ENCODE data around the gene COL27A1.

COL27A1 gene

DNA sequence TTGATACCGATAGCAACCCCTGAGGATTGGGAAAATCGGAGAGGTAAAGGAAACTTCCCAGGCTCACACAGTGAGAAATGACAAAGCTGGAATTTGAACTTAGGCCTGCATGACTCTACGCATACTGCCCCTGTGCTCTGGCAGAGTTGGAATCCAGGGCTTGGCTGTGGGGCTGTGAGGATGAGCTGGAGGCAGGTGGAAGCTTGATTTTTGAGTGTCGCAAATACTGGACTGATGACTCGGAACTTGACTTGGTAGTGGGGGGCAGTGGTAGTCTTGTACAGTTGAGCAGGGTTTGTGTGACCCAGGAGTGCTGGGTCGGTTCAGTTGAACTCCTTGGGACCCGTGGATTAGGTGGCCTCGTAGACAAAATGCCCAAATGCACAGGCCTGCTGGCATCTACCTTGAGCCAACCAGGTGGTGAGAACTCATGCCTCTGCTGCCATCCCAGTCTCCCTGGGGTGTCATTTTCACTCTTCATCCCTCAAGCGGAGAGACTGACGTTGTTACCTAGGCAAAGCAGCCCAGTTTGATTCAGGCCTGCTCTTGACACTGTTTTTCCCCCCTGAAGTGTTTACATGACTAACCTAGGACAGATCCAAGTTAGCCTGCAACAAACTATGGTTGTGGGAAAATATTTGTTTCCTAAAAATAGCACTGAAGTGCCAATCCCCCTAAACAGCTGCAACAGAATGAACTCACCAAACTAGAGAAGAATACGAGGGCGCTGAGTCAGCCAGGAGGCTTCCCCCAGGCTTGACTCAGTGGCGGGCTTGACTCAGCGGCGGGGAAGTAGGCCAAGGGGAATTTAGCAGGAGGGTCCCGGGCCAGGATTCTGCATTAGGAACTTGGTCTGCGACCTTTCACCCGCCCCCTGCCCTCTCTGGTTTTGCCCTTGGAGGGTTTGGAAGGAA lies 121.8 kb downstream of the COL27A1 start:
- no peak for DNase-seq

DNA sequence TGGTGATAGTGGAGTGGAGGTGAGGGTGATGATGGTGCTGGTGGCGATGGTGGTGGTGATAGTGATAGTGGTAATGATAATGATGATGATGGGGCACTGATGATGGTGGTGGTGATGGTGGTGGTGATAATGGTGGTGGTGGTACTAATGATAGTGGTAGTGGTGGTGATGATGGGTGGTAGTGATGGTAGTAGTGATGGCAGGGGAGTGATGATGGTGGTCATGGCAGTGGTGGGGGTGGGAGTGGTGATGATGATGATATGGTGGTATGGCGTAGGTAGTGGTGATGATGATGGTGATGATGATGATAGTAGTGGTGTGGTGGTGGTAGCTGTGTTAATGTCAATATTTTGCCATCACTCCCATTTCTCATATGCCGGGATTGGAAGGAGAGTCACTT lies 123.0 kb downstream of the COL27A1 start:
- DNase-seq, result no peak

DNA sequence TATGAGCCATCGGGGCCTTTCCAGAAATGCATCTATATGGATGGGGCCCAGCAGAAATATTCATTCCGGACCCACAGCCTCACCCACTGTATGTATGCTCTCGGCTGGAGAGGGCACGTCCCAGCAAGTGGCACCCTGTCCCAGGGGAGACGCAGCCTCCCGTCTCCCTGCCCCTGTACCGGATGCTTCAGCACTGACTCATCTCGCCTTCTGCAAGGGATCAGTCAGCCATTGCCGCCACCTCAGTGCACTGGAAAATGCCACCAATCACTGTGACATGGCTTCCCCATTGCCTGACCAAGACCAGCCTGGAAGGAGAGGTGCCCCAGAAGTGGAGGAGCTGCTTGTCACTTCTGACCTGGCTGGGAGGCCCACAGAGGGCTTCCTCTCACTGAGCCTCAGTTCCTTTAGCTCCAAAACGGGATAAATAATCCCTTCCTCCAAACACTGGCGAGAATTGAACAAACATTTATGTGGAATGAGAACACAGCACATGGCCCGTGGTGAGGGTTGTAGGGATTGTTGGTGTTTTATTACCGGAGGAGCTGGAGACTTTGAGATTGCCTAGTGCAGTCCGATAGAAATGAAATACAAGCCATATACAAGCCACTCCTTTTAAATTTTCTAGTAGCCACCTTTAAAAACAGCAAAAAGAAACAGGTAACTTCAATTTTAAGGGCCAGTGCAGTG lies 123.7 kb downstream of the COL27A1 start:
- DNase-seq, result no peak

DNA sequence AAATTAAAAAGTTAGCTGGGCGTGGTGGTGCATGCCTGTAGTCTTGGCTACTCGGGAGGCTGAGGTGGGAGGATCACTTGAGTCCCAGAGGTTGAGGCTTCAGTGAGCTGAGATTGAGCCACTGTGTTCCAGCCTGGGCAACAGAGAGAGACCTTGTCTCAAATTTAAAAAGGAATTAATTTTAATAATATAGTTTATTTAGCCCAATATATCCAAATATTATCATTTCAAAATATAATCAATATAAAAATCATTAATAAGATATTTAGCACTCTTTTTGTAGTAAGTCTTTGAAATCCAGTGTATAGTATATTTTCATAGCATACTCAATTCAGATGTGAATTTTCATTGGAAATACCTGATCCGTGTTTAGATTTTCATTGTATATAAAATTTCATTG lies 124.4 kb downstream of the COL27A1 start:
- no peak for DNase-seq

DNA sequence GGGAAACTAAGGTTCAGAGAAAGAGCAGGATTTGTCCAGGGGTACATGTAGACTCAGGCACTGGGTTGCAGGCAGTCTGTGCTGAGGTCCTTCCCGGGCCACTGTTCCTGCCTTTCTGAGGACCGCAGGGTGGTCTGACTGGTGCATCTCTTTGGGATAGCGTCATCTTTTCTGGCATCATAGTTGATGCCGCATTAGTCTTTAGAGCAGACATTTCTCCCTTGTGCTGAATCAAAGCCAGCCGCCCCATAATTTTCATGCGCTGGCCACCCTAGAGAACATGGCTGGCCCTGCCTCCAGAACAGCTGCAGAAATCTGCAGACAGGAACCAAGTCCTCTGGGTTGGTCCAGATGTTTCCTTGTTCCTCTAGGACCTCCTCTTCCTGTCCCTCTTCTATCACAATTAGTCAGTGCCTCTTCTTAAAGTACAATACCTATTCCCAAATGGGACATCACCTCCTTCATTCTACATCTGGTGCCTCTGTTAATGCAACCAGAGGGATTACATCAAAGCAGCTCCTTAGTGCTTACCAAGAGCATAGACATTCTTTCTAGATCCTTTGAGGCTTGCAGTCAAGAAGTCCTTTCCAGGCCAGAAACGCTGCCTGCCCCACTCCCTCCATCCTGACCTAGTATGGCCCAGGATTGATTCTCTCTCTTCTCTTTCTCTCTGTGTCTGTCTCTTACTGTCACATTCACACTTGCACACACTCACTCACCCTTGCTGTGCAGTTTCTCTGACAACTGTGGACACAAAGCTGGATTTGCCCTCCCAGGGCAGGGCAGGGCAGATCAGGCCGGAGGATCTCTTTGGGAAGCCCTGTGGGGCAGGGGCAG lies 125.5 kb downstream of the COL27A1 start:
- no peak for DNase-seq

DNA sequence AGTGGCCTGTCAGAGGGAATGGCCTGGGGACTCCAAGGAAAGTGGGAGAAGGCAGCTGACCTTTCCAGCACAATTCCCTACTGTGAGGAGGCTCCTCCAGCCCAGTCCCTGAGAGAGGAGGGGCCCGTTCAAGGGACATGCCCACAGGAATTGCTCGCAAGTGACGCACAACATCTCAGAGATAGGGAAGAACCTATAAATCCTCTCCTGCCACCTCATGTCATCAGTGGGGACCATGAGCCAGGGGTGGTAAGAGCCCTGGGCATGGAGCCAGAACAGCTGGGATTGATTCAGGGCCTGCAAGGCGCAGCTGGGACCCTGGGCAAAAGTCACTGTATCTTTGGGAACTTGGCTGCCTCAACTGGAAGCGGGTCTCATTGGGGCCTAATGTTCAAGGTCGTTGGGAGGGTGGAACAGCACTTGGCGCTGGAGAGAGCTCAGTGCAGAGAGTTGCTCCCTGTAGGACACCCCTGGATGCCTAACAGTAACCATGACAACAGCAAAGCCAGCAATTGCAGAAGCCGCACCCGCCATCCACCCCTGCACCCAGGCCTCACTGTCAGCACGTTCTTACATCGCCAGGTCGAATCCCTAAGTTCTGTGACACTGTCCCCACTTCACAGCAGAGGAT lies 126.3 kb downstream of the COL27A1 start:
- DNase-seq, result no peak

DNA sequence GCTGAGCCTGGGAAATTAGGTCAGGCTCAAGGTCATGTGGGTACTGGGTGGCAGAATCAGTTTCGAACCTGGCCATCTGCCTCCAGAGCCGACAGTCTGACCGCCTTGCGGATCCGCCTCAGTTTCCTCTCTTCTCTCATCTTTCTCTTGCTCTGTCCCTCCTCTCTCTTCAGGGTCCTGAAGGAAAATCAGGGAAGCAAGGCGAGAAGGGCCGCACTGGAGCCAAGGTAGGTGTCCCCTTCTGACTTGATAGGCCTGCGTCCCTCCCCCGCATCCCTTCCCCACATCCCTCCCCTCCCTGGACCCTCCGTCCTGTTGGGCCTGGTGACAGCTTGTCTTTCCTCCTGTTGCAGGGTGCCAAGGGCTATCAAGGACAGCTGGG lies 126.8 kb downstream of the COL27A1 start:
- no peak for DNase-seq

DNA sequence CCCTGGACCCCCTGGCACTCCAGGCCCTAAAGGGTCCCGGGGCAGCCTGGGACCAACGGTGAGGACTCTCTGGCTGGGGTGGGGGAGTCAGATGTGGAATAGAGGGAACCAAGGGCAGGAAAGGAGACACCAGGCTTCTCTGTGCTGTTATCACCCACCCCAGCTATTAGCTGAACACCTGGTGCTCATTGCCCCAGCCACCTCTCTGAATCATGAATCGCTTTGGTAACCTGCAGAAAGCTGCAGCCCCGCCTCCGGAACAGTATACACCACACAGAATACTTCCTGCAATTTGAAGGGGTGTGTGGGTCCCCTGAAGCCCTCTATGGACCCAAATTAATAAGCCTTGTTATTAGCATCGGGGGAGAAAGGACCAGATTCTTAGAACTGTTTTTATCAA lies 127.2 kb downstream of the COL27A1 start:
- no peak for DNase-seq

DNA sequence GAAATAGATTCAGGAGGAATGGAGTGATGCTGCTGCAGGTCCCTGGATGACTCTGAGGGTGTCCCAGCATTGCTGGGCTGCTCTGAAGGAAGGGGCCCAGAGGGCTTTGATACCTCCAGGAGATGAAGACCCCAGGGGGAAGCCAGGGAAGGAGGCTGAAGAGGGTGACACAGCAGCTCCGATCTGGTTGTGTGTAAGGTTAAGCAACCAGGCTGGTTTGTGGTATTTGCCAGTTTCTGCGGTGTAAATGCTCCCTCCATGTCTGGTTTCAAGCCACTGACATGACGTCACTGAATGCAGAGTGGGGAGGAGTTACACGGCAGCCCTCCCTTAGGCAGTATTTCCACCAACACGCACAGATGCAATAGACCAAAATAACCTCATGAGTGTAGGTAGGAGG lies 127.6 kb downstream of the COL27A1 start:
- peak; percentile 61 for DNase-seq

DNA sequence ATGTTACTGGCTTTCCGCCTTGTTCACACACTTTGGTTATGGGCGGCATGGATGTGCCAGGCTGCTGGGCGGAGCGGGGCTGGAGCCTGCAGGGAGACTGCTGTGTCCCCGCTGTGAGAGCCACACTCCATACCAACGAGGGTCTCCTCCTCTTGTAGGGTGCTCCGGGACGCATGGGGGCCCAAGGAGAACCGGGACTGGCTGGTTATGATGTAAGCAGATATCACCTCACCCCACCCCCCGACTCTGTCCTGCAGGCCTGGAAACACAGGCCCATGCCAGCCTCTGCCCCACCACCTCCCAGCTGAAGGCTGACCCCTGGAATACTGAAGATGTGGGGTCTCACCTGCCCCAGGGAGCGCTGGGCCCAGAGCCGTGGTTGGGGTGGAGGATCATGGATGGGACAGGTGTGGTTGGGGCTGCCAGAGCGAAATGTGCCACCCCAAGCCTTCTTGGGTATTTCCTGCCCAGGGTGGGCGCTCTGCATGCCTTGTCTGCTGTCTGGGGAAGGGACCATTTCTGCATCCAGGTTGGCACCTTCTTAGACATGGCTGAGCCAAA lies 128.3 kb downstream of the COL27A1 start:
- DNase-seq, result no peak

DNA sequence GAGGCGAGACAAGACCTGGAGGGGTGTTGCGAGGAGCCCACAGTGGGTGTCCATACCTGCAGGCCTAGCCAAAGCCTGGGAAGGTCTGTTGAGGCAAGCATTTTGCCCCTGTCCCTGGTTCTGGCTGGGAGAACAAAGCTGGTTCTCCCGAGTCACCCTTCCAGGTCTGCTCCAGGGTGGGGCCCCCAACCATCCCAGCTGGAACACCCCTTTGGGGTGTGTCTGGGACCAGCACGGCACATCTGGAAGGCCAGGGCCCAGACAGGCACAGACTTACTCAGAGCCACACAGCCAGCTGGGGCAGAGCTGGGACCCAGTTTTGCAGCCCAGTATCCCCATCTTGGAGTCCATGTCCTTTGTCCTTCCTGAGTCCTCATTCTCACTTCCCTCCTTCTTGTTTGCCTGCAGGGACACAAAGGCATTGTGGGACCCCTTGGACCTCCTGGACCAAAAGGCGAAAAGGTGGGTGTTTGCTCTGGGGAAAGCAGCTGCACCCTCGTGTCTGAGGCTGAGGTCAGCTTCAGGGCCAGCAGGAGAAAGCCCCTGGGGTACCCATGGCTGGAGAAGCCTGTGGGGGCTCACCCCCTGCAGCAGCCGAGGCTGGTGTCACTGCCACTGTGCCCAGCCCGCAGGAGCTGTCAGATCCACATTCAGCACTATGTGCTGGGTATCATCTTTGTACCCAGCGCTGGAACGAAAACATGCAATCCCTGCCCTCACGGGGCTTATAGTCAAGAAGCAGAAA lies 129.2 kb downstream of the COL27A1 start:
- no peak for DNase-seq

DNA sequence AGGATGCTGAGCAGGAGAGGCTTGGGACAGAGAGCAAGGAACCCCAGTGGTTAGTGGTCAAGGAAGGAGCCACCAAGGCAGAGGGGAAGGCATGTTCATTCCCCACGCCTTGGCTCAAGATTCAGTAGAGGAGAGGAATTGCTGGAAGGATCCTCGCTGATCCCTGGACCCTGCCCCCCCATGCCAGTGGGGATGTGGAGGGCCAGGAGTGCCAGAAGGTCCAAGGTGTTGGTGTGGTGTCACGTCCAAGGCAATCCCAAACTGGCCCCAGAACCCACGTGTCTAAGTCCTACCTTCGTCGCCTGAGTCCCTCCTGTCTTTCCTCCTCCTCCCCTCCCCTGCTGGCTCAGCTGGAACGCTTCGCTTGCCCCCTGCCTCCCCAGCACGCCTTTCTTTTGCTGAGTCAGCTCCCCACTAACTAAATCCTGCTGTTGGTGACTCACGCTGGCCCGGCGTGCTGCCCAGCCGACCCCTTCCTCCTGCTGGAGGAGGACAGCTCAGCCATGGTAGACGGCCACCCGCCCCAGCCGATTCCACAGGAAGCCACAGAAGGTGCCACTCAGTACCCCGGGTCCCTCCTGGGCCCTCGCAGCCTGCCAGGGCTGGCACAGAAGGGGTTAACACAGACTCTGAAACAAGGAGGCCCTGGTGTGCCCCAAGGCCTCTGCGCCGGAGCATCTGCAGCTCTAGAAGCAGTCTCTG lies 130.0 kb downstream of the COL27A1 start:
- no peak for DNase-seq

DNA sequence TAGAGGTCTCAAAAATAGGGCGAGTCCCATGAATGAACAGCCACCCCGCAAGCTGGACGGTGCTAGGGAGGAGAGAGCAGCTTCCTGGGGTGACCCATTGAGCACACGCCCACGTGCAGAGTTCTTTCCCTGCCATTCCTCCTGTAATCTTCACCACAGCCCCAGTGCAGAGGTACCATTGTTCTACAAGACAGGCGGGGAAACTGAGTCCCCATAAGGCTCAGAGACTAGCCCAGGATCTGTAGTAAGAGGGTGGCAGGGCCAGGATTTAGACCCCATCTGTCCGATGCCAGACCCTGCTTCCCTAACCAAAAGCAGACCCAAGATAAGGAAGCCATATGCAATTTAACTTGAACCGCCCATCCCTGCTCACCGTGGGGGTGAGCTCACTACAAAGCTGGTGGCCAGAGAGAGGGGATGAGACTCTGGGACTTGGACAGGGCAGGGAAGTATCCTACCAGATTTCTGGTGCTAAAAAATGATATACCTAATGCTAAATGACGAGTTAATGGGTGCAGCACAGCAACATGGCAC lies 130.9 kb downstream of the COL27A1 start:
- DNase-seq, result no peak

DNA sequence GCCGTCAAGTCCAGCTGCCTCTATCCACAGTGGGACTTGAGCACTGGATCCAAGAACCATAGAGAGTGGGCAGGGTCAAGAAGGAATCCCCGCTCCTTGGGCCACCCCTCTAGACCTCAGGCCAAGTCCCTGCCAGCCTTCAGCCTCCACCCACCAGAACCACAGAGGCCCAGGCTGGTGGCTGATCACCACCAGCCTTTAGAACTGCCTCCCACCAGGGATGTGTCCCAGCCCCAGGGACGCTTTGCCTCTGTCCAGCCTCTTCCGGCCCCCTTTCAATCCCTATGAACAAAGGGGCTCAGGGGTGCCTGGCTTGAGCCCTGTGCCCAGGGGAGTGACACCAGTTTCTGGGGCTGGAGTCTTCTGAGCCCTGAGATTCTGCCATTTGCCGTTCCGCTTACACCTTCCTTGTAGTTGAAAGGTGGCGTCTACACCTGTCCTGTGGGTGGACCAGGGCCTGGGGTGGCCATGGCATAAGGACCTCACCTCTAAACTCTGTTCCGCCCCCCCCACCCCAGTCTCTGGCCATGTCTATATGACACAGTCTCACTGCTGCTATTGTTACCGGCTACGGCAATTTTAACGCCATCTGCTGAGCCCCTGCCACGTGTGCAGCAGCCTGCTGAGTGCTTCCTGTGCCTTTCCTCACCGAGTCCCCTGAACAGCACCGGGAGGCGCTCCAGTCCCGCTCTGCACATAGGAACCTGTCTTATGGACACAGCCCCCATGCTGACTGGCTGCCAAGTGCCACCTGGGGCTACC lies 131.8 kb downstream of the COL27A1 start:
- no peak for DNase-seq

DNA sequence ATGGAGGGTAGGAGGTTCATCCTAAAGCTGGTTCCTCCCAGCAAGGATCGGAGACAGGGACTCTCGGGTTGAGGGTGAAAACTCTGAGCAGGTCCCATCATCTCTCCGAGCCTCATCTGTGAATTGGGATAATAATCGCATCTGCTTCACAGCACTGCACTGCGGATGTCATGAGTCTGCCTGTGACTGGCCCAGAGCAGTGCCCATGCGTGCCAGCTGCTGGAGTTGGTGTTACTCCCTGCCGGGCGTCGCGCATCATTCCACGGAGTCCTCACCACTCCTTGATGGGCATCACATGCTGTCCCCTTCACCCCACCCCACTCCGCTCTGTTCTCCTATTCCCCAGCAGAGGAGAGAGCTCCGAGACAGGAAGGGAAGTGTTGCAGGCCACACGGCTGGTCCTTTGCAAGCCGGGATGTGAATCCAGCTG lies 132.4 kb downstream of the COL27A1 start:
- DNase-seq, result no peak

DNA sequence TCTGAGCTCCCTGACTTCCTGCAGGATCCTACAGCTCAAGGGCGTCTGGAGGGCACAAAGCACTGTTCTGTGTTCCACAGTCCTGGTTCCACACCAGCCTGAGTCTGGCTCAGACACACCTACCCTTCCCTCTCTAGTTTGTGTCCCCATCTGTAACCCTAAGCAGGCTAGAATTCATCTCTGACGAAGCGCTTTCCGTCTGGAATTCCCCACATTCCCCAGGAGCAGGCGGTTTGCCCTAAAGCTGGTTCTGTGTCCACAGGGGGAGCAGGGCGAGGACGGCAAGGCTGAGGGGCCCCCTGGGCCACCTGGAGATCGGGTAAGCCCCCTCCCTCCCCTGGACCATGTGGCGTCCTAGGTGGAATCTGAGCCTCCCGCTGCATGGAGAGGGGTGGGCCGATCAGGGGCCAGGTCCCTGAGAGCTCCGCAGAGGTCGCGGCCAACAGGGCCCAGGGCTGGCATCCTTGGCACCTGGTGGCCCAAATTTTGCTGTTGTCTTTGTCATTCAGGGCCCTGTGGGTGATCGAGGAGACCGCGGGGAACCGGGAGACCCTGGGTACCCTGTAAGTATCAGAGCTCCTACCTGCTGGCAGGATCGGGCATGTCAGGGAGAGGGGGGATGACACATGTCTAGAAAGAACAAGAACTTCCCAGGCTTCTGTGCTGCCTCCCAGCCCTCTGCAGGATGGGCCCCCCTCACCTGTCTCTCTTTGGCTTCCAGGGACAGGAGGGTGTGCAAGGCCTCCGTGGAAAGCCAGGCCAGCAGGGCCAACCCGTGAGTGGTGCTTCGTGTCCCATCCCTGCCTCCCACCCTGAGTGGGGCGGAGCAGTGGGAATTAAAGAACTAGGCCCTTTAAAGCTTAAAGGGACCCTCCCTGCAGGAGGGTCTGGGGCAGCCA lies 133.1 kb downstream of the COL27A1 start:
- DNase-seq, result no peak

DNA sequence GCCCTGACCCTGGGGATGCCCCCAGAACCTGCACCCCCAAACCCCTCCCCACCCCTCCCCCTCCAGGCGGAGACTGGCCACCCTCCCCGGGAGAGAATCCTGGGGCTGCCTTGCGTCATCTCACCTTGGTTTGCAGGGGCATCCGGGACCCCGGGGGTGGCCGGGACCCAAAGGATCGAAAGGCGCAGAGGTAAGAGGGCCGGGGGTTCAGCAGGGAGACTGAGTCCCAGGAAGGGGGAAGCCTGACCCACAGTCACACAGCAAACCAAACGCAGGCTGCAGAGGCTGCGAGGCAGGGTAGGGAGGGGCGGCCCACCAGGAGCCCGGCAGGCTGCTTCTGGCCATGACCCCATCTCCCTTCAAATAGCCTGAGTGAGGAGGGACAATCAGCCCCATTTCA lies 133.8 kb downstream of the COL27A1 start:
- DNase-seq, result no peak

DNA sequence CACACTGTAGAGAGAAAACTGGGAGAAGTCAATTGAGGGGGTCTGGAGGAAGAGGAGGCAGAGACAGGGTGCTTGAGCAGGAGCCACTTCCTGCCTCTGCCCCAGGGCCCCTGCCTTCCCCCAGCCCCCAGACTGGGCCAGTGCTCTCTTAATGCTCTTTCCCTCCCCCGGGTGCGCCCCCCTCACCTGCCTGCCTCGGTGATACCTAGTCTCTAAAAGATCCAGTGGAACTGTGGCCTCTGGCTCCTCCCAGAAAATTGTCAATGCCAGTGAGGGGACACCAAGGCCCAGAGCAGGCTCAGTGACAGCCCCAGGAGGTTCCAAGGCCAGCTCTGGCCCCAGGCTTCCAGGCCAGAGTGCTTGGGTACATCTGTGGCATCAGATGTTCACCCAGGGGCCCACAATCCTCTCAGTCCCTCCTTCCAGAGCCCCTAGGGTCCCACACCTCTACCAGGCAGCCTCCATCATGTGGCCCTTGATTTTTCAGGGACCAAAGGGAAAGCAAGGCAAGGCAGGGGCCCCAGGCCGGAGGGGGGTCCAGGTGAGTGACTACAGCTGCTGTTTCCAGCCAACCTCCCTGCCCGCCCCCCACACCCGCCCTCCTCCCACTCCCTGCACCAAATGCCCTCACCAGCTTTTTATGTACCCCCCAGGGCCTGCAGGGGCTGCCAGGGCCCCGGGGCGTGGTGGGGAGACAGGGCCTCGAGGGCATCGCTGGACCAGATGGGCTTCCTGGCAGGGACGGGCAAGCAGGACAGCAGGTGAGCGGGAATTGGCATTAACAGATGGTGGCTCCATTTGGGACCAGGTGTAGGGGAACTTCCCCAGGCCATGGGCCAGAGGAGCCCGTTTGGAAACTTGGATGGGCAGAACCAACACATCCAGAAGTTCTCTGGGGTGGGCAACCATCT lies 134.5 kb downstream of the COL27A1 start:
- DNase-seq, result no peak
